HG03342 (cell line): ENCODE measurements around the gene ISM1.

Experiments
- ATAC-seq: cut with Tn5 transposase; IDR thresholded peaks from one replicate; pipeline ENCODE4 v1.9.1; 2021; ENCODE audit warnings: mild to moderate bottlenecking, moderate library complexity; ENCODE audit not compliant: unreplicated experiment

Gene ISM1

DNA sequence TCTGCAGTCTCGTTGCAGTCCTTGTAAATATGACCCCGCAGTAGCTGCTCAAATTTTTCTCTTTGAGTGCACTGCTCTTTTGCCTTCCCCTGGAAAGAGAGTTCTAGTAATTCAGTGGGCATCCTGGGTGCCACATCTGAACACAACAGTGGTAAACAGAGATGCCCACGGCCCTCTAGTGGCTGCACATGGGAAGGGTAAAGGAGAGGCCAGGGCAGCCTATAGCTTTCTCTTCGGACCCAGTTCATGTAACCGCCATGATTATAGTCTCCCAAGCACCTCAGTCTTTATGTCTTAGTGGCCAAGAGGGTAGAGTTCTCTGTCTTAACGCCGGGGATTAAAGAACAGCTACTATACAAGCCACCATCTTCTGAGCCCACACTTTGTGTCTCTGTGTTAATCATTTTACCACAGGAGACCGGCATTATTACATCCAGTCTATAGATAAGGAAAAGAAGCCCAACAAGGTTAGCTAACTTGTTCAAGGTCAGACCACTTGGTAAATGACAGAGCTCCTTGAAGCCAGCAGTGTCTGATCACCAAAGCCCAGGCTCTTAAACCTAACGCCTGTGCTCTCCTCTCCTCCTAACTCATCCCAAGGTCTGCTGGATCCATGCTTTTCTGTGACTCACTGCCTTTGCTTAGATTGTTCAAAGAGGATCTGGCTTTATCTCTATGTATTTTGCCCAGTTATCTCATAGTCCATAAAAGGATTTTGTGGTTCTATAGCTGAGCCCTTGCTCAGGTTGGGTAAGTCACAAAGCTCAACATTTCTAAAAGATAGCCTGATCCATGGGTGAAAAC, 81.8 kb downstream of the ISM1 start:
- peak; percentile 71 for ATAC-seq

DNA sequence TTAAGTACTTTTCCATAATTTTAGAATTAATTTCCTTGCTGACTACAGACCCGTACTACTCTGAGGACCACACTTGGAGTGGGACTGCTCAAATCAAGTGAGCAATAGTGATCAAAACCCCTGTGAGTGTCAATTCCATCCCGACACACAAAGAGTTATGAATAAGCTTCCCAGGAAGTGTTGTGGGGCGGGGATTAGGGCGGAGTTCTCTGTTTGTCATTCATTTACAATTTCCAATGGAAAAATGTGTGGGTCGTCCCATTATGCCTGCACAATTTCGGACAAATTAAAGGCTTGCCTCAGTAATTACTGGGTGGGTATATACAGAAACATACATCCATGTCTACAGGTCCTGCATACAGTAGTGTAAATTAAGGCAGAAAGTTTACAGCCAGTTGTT, 84.2 kb downstream of the ISM1 start:
- no peak for ATAC-seq

DNA sequence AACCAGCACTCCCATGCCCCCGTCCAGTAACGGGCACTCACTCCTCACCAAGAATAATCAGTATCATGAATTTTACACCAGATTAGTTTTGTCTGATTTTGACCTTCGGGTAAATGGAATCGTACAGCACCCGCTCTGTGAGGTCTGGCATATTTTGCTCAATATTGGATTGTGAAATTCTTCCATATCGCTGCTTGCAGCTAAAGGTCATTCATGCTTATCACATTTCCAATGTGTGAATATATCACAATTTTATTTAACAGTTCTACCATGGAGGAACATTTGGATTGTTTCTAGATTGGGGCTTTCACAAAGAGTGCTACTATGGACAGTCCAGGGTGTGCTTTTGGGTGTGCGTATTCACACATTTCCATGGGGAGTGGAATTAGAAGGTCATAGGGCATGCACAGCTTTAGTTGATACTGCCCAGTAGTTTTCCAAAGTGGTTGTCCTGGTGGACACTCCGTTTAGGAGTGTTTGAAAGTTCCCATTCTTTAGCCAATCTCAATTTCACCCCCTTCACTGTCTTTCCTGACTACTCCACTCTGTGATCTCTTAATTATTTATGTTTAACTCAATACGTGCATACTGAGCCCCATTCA, 86.6 kb downstream of the ISM1 start:
- ATAC-seq = no peak

DNA sequence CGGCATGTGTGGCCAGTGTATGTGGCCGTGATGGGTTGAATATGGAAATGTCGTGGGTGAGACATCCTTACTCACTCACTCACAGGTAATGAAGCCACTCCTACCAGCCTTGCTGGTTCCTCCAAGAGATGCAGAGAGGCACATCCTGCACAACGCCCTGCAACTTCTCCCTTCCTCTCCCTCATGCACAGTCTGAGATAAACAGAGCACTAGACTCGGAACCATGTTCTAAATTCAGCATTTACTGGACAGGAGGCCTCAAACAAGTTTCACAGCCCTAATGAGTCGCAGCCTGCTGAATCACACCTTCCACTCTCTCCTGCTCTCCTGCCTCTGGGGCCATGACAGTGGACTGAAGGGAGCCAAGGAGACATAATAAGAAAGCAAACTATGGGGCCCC, 91.2 kb downstream of the ISM1 start:
- no peak for ATAC-seq

DNA sequence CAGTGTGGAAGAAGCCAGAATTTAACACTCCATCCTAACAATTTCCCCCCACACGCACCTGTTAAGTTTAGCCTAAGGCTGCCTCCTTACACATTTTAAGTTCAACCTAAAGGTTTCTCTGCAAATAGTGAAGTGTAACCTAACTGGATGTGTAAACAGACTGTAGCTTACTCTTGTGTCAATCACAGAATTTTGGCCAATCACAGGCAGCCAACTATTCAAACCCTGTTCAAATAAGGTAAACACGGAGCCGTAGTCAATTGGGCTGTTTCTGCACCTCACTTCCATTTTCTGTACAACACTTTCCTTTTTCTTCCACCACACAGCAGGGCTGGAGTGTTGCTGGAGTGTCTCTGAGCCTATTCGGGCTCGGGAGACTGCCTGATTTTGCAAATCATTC, 92.1 kb downstream of the ISM1 start:
- ATAC-seq = no peak

DNA sequence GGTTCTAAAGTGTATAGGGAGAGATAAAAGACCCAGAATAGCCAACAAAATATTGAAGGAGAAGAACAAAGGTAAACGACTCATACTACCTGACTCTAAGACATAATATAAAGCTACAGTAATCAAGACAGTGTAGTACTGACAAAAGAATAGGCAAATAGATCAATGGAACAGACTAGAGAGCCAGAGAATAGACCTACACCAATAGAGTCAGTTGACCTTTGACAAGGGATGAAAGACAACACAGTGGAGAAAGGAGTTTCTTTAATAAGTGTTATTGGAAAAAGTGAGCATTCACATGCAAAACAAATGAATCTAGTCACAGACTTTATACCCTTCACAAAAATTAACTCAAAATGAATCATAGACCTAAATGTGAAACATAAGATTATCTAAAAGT, 96.4 kb downstream of the ISM1 start:
- no peak for ATAC-seq

DNA sequence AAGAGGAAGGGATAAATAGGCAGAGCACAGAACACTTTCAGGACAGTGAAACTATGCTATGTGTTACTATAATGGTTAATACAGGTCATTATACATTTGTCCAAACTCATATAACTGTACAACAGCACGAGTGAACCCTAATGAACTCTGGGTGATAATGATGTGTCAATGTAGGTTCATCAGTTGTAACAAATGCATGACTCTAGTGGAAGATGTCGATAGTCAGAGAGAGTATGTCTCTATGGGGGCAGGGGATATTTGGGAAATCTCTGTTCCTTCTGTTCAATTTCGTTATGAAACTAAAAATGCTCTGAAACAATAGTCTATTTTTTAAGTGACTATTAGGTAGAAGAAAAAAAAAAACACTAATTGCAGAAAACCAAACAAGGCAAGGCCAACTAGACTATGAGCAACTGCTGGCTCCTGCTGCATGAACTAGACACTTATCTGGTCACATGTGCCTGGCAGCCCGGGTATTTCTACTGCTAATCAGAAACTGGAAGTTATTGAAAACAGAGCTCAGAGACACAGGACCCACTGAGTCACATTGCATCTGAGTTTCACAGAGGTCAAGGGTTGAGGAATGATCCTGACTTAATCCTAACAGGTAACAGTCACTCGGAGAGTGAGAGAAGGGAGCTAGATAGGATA, 97.9 kb downstream of the ISM1 start:
- no peak for ATAC-seq

DNA sequence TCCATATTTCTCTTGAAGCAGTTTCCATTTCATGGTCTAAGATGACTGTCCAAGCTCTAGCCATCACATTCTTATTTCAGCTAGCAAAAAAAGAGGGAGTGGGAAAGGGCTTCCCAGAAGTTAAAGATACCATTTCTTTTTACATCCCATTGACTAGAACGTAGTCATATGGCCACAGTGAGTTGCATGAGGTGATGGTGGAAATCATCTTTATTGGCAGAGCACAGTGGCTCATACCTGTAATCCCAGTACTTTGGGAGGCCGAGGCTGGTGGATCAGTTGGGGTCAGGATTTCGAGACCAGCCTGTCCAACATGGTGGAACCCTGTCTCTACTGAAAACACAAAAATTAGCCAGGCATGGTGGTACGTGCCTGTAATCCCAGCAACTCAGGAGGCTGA, 99.6 kb downstream of the ISM1 start:
- no peak for ATAC-seq

DNA sequence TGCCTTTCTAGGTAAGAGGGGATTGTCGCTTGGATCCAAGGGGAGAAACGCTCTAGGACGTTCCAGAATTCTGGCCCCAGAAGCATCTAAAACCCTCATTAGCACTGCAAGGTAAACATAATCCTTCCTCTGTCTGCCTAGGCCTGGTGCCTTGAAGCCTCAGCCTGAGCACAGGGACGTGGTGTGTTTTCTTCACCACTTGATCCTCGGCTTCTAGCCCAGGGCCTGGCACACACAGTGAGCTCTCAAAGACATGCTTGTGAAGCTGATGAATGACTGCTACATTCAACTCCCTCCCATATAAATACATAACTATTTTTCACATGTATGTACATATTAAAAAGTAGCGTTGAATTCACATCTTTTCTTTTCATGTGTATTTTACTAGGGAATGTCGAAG, 100.3 kb downstream of the ISM1 start:
- ATAC-seq = no peak

DNA sequence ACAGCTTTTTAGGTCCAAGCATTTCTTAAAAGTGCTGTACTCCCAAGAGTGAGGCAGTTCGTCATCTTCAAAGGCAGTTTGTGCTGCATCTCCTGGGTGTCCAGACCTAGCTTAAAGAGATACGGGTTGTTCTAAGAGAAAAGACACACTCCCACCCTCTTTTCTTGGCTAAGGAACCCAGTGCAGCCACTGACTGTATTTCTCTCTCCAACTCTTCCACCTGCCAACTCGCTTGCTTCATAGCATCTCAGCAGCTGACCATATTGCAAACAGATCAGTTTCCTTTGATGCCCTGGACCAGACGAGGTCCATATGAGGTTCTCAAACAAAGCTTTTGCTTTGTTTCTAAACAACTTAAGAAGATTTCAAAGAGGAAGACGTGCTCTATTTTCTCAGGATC, 101.1 kb downstream of the ISM1 start:
- ATAC-seq = no peak

DNA sequence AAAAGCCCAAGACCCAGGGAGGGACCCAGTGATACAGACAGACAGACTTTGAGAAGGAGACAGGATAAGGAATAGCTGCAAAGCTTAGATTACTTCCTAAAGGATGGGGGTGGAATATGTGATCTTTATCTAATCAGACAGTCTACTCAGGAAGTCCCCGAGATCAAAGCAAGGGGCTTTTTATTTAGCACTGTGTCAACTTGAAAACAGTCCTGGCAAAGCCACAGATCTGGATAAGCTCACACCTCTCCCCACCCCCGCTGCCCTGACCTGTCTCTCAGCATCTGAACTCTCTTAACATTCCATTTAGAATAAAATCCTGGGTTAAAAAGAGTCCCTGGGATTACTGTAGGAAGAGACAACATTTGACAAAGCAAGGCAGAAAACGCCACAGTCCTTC, 101.5 kb downstream of the ISM1 start:
- ATAC-seq = no peak

DNA sequence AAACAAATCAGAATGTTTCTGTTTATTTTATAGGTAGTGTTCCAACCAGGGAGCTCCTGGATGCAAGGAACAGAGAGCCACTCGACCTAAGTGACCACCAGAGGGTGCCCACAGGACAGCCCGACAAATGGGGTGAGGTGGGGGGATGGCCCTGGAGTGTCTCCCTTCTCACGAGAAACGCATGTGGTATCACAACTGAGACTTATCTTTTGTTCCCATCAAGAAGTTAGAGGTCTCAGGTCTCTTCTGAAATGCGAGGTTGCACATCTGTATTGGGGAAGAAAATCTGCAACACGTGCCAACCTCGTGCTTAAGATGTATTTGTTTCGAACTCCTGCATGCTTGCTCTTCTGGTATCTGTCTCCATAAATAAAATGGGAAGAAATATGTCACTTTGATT, 104.0 kb downstream of the ISM1 start:
- ATAC-seq = no peak

DNA sequence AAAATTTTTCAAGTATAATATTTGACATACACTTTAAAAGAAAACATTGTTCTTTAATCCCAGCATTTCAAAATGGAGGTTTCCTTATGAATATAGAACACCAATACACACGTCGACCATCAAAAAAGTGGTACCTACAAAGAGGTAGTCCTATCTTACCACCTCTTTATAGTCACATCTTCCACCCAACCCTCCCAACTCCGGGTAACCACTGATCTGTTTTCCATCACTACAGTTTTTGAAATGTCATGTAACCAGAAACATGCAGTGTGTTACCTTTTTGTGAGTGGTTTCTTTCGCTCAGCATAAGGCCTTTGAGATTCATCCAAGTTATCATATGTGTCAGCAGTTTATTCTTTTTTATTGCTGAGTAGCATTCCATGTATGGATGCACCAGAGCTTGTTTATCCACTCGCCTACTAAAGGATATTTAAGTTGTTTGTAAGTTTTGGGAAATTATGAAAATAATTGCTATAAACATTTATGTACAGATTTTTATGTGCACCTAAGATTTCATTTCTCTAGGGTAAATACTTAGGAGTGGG, 104.8 kb downstream of the ISM1 start:
- no peak for ATAC-seq

DNA sequence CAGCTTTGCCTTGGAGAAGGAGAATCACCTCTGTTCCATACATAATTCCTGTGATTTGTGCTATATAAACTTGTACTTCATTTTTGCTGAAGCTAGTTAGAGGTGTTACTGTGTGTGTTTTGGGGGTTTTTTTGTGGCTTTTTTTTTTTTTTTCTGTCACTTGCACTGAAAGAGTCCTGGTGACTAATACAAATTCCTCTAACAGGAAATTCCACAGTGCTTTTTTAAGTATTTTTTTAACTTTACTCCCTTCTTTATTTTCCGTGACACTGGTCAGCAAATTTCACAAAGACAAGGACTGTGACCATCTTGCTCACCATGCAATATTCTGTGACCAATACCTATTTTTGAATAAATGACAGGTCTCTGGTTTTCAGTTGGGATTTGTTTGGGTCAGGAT, 110.5 kb downstream of the ISM1 start:
- no peak for ATAC-seq

DNA sequence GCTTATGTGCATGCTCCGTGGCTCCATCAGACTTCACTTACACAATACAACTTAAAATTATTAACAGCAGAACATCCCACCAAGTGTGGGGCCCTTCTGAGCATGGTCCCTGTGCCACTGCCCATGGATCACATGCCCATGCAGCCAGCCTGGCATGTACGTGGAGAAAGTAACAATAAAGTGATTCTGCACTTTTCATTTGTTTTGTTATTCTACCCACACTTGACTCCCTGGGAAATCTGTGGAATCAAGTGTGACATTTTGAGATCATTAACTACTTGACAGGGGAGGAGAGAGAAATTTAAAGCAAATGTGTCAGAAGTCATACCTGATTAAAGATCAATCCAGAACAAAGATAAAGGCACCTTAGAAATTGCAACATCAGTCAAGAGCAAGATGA, 112.0 kb downstream of the ISM1 start:
- no peak for ATAC-seq

DNA sequence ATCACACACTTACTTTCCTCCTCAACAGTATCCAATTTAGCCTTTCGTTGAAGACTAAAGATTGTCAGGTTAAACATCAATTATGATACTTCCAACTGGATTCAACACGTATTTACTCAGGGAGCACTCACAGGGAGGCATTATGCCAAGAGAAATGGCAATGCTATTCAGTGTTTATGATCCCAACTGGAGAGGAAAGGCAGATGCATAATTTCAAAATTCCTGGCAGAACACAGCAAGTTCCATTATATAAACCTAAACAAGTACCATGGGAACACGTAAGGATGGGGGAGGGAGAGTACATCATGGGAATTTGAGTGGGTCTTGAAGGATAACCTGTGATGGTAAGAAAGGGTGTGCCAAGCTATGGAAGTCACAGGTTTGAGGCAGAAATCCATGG, 112.7 kb downstream of the ISM1 start:
- no peak for ATAC-seq

DNA sequence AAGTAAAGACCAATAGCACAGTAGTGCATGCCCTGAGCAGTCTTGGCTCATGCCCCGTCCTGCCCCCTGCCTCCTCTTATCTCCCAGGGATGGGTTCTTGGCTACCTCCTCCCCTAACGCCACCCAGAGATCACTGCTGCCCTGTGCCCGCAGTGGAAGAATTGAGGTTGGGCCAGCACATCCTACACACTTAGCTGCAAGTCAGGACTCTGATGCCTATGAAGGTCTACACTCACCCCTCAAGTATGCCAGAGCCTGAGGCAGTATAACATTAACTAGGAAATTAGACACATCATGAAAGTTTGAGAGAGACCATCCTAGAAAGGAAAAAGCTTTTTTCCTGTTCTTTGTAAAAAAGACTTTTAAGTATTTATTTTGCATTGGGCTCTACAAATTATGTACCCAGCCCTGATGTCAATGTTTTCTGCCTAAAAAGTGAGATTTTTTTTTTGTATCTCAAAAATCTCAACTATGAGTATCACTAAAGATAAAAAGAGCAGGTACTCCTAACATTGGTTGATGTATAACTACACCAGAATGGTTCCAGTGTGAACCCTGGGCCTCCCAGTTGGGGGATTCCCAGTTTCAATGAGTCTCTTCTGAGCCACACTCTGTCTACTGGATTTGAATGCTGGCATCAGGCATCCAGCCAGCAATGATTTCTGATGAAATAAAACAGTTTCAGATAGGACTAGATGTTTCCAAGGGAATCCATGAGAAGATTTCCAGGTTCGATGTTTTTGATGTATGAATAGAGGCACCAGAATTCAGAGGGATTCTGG, 115.4 kb downstream of the ISM1 start:
- peak; percentile 59 for ATAC-seq

DNA sequence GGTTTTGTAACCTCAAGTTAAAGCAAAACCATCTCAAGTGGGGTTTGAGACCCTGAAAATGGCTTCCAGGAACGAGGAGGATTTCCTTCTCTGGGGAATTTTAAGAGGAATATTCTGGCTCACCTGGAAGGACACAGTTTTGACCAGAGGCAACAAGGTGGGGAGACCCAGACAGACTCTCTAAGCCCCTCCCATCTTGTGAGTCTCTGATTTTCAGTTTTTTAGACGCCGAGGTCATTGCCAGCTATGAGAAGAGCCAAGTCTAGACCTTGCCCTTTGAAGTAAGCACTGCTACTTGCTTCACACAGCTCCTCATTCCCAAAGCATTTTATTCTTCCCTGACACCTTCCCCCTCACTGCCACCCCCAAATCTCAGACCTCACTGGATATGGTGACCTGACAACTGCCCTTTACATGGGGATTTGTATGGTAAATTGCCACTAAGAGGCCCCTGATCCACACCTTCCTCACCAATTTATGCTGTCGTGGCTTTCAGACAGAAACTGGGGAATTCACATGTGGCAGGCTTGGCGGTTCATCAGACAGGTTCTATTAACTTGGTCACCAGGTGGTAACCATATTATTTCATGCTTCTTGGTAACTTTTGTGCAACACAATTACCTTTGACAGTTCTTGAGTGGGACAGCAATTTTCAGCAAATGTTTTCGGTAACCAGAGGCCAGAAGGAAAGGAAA, 116.2 kb downstream of the ISM1 start:
- ATAC-seq = no peak

DNA sequence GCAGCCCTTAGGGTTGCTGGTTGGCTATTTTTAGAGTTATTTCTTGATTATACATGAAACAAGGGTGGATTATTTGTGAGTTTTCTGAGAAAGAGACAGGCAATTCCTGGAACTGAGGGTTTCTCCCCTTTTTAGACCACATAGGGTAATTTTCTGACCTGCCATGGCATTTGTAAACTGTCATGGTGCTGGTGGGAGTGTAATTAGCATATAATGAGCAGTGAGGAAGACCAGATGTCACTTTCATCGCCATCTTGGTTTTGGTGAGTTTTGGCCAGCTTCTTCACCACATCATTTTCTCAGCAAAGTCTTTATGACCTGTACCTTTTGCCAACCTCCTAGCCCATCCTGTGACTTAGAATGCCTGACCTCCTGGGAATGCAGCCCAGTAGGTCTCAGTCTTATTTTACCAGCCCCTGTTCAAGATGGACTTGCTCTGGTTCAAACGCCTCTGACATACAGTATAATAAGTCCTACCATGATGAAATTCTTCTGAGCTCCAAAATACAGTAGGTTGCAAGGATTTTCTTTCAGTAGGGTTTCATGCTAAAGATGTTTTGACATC, 117.1 kb downstream of the ISM1 start:
- ATAC-seq = no peak

DNA sequence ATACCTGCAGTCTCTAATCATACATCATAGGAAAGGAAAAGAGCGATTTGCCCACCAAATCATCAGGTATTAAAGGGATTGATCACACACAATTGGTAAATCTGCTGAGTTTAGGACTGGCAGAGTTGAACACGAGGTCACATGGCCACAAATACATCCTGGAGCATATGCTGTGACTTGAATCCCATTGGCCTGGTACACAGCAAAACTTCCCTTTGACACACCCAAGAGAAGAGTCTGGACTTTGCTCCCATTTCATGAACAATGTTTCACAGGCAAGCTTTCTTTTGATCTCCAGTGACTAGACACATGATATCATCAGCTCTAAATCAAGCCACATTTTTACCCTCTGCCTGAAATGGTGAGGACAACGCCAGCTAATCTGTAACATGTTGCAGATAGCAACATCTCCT, 117.9 kb downstream of the ISM1 start:
- no peak for ATAC-seq
